HG03432 (cell line): ENCODE measurements around the gene TBL2.
"Not testable (repeated sequence)": the region's sequence is repeated elsewhere in the genome, so short reads cannot be mapped to it uniquely, and the experiment has no call there.

Experiments
- ATAC-seq: cut with Tn5 transposase; IDR thresholded peaks from one replicate; pipeline ENCODE4 v1.9.1; 2021; ENCODE audit warnings: mild to moderate bottlenecking, moderate library complexity; ENCODE audit not compliant: unreplicated experiment

Gene TBL2

DNA sequence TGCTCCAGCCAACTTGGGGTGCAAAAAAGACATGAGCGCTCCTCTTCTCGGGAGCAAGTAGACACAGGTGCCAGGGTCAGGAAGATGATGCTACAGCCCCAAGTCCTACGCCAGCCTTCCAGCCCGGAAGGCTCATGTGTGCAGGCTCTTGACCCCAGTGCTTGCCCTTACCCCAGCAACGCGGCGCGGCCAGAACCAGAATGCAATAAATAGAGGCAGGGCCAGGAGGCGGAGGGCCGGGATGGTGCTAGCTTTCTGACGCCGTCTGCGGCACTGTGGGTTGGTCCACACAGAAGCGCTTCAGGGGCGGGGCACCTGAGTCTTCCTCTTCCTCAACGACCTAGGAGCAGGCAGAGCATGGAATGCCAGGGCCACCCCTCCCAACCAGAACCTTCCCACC lies 41.3 kb downstream of the TBL2 start:
- ATAC-seq, result no peak

- ATAC-seq, result no peak
Measured at GRCh38 chr7:73536479-73536878, 41.9 kb downstream of the TBL2 start.

DNA sequence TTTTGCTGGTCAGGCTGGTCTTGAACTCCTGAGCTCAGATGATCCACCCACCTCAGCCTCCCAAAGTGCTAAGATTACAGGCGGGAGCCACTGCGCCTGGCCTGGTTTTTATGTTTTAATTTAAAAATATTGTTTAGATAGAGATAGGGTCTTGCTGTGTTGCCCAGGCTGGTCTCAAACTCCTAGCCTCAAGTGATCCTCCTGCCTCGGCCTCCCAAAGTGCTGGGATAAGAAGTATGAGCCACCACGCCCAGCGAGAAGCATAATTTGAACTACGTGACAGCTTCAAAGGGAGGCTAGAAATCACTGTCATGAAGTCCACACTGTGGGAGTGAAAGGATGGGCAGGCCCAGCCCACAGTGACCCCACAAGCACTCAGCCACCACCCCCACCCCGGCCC lies 42.5 kb downstream of the TBL2 start:
- not testable (repeated sequence) for ATAC-seq

DNA sequence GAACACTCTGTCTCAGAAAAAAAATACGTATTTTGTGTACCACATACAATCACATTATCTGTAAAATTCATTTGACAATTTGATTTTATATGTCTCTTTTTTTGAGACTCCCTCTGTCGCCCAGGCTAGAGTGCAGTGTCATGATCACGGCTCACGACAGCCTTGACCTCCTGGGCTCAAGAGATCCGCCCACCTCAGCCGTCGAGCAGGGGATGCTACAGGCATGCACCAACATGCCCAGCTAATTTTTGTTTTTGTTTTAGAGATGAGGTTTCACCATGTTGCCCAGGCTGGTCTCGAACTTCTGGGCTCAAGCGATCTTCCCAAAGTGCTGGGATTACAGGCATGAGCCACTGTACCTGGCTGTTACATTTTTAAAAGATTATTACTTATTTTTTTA lies 44.6 kb downstream of the TBL2 start:
- no peak for ATAC-seq

- no peak for ATAC-seq
Measured at GRCh38 chr7:73532224-73532623, 46.2 kb downstream of the TBL2 start.

DNA sequence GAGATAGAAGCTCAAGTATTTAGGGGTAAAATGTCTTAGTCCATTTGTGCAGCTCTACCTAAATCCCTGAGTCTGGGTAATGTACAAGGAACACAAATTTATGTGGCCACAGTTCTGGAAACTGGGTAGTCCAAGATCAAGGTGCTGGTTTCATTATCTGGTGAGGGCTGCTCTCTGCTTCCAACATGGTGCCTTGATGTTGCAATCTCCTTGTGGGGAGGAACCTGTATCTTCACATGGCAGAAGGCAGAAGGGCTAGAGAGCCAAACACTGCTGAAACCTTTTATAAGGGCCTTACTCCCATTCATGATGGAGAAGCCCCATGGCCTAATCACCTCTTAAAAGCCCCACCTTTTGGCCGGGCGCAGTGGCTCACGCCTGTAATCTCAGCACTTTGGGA lies 47.6 kb downstream of the TBL2 start:
- ATAC-seq, result no peak

GRCh38 chr7:73526896-73527821 lies 51.2 kb downstream of the TBL2 start:
- no peak for ATAC-seq

DNA sequence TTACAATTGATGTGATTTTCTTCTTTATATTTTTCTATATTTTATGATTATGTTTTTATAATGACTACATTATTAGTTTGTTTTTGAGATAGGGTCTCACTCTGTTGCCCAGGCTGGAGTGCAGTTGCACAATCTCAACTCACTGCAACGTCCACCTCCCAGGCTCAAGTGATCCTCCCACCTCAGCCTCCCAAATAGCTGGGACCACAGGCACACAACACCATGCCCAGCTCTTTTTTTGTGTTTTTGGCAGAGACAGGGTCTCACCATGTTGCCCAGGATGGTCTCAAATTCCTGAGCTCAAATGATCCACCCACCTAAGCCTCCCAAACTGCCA lies 52.3 kb downstream of the TBL2 start:
- ATAC-seq, result not testable (repeated sequence)

- ATAC-seq, result peak; percentile 90
Measured at GRCh38 chr7:73522105-73522872, 56.1 kb downstream of the TBL2 start, which contains the start of gene BAZ1B. BAZ1B (minus strand) TSS chr7:73522293; CDS start chr7:73521933, 360 bp downstream.

DNA sequence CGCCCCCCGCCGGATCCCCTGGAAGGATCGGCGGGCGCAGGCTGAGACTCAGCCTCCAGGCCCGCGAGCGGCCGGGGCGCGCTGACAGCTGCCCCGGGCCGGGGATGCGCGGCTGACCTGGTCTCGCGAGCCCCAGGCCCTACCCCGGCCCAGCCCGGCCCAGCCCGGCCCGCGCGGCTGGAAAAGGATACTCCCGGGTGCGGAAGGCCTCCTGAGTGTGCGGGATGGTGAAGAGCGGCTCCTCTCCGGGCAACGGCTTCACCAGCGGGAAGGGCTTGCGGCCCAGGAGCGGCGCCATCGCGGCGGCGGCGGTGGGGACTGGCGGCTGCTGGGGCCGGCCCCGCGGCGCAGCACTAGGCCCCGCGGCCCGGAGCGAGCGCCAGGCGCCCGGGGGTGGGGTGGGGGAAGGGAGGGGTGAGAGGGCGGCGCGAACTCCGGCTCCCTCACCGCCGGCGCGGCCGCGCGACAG lies 56.7 kb downstream of the TBL2 start:
- ATAC-seq, result peak; percentile 50

GRCh38 chr7:73520673-73521635 lies 57.4 kb downstream of the TBL2 start:
- ATAC-seq, result no peak

DNA sequence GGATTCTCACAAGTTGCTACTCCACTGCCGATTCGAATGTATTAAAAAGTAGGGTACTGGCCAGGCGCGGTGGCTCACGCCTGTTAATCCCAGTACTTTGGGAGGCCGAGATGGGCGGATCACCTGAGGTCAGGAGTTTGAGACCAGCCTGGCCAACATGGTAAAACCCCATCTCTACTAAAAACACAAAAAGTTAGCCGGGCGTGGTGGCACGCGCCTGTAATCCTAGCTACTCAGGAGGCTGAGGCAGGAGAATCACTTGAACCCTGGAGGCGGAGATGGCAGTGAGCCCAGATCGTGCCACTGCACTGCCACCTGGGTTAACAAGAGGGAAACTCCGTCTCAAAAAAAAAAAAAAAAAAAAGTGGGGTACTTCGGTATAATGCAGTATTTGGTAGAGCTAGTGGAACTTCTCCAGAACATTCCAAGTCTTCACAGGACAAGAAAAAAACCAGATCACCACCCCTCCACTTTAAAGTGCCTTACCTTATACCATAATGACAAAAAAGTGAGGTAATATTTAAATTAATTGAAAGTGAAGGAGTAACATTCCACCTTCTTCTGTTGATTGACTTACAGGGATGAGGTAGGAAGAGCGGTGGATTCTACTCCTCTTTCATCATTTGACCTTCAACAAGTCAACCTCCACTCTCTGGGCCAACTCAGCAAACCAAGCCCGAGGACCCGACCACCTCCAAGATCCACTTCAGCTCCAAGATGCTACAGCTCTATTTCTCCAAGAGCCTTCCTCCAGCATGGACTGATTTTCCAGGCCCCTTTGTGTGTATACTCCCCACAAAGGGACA lies 58.3 kb downstream of the TBL2 start:
- no peak for ATAC-seq

- ATAC-seq, result no peak
Measured at GRCh38 chr7:73518470-73518869, 59.9 kb downstream of the TBL2 start.
